ENCODE measurements around the gene PLEKHG7.
A peak's percentile ranks its signal among the peaks of the same experiment; 100 is the strongest.
"Not testable (repeated sequence)": the region's sequence is repeated elsewhere in the genome, so short reads cannot be mapped to it uniquely, and the experiment has no call there.

Gene PLEKHG7

GRCh38 chr12:92753976-92754885, 51.4 kb downstream of the PLEKHG7 start:
- no peak for DNase-seq

GRCh38 chr12:92756898-92757596, 54.3 kb downstream of the PLEKHG7 start:
- DNase-seq: peak; percentile 28

GRCh38 chr12:92757597-92758121, 54.9 kb downstream of the PLEKHG7 start:
- no peak for DNase-seq

GRCh38 chr12:92759634-92760268, 57.0 kb downstream of the PLEKHG7 start:
- no peak for DNase-seq

DNA sequence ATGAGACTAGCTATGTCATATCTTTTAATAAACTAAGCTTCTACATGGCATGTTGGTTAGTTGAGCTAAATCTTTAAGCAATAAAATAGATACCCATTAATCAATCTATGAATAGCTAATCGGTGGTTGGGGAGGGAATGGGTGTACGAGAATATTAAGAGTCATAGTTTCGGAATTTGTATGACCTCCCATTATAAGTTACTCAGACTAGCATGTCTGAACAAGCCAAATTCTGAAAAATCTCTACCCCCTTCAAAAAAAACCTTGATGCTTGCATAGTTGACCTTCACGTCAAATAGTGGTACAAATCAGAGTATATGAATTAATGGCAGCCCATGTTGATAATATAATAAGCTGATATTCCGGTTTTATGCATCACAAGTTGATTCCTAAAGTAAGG, 60.0 kb downstream of the PLEKHG7 start:
- DNase-seq: no peak

- DNase-seq: no peak
Observed at GRCh38 chr12:92764831-92765230, 62.0 kb downstream of the PLEKHG7 start.

- DNase-seq: no peak
Observed at GRCh38 chr12:92765871-92766270, 63.1 kb downstream of the PLEKHG7 start.

DNA sequence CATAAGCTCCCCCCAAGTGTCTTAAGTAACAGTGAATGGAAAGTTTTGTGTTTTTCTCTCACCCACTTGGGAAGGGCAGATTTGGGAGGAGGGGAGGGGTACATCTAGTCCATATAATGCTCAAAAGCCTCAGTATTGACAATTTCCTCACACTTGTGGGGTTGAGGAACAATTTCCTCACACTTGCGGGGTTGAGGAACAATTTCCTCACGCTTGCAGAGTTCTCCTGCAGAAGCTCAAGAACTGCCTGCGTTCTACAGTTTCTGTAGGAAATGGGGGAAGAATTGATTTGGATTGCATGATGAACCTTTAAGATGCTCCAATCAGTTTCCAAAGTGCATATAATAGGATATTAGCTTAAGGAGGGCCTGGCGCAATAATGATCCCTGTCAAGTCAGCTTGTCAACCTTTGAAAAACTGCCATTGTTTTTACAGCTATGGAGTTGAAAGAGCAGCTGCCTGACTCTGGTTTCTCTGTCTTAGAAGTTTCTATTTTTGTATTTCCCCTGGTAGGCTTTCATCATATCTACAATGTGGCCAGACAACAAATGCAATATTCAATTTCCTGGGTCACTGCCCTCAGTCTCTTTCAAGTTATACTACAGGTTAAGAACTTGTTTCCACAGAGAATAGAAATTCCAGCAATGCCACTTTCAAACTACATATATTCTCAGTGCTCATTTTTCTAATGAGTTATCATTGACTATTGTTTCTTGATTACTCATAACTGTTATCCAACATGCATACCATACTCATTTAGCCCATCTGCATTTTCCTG, 66.5 kb downstream of the PLEKHG7 start:
- no peak for DNase-seq

DNA sequence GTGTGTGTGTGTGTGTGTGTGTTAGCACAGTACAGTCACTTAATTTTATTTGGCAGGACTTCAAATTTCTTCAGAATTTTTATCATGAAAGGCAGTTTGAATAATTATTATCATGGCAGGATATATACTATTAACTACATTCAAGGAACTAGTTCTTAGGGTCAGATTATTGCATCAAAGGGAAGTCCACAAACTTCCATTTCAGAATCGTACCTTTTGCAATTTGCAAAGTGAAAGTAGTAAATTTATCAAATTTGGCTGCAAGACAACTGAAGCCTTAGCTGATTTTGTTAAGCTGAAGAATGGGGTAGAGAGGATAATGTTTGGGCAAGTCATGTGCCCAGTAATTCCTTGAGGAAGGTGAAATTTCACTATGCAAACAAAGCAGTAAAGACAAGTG, 68.2 kb downstream of the PLEKHG7 start:
- no peak for DNase-seq

GRCh38 chr12:92775416-92775815, 72.6 kb downstream of the PLEKHG7 start:
- no peak for DNase-seq

DNA sequence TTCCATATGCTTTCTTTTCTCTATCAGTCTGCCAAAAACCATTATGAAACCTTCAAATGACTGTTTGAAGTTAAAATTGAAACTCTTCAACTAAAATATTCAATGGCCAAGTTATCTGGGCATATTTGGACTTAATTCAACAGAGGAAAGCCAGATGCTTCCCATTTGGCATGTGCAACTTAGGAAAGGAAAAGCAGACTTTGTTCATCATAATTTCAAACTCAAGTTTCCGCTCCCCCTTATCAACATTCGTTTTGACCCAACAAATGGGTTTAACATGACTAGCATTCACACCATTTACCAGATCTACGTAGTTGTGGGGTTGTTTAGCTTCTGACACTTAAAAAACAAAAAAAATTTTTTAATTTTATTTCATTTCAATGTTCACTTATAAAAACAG, 75.7 kb downstream of the PLEKHG7 start:
- DNase-seq: no peak

GRCh38 chr12:92779902-92780301, 77.1 kb downstream of the PLEKHG7 start:
- no peak for DNase-seq

- no peak for DNase-seq
Observed at GRCh38 chr12:92784356-92784755, 81.6 kb downstream of the PLEKHG7 start.

DNA sequence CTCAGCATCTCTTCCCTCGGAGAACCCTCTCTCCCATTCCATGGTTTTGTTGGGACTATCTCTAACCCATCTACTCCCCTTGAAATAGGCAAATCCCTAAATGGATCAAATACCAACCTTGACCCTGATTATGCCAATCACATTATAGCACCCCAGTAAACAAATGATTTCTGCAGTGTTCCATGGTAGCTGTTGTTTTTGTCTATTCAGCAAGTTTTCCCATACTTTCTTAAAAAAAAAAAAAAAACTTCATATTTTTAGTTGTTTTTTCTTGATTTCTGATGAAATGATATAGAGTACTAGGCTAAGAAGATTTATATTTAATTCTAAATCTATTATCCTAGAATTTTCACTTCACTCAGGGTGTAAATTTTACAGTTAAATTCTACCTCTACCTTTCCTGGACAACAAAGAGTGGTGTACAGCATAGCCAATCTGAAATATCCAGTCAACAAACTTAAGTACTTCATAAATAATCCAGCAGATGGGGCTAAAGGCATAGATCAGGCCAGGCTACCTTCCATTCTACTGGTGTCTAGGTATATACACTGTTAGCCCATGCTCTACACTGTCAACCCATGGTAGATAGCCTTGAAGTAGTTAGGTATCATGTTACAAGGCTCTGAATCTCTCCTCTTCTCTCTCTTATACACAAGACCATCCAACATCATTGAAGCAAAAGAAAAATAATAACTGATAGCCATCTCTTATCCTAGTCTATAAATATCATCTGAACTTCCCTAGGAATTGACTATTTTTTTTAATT, 82.2 kb downstream of the PLEKHG7 start:
- peak; percentile 70 for DNase-seq

- no peak for DNase-seq
Observed at GRCh38 chr12:92785563-92785950, 82.8 kb downstream of the PLEKHG7 start.

GRCh38 chr12:92786045-92786444, 83.3 kb downstream of the PLEKHG7 start:
- DNase-seq: no peak

- DNase-seq: not testable (repeated sequence)
Observed at GRCh38 chr12:92794356-92794755, 91.6 kb downstream of the PLEKHG7 start.

- DNase-seq: no peak
Observed at GRCh38 chr12:92794814-92795213, 92.0 kb downstream of the PLEKHG7 start.

DNA sequence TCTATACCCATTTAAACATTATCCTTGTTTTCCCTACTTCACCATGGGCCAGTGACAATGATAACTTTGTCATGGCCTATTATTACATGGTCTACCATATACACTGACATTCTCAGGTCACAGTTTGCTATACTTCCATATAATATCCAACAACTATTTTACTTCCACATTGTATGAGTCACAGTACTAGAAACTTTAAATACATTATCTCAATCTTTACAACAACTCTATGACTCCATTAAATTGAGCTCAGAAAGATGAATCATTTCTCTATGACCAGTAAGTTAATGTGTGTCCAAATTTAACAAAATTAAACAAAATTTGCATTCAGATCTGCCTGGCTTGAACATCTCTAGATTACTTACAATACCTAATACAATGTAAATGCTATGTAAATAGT, 93.9 kb downstream of the PLEKHG7 start:
- DNase-seq: no peak

- DNase-seq: no peak
Observed at GRCh38 chr12:92802906-92803305, 100.1 kb downstream of the PLEKHG7 start.

DNA sequence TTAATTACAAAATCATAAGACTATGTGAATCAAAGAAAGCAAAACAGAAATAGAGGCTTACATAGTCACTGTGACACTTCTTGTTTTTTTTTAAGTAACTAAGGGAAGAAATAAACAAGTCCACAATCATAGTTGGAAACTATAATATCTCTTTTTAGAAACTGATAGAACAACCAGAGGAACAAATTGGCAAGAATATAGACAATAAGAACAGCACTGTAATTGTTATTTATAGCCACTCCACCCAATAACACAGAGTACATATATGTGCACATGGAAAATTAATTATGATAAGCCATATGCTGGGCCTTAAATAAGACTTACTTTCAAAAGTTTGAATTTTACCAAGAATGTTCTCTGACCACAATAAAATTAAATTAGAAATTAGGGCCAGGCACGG, 101.1 kb downstream of the PLEKHG7 start:
- DNase-seq: no peak

- no peak for DNase-seq
Observed at GRCh38 chr12:92810370-92810769, 107.6 kb downstream of the PLEKHG7 start.
